ENCODE data around the gene PTPRG. TPM values are rescaled to one million over a fixed set of nuclear protein-coding genes. Genes with fewer than 3 reads are reported as not detected.

Gene PTPRG
- total RNA-seq, 2 experiments from 2014 or later, result 0.13 to 0.70 TPM

DNA sequence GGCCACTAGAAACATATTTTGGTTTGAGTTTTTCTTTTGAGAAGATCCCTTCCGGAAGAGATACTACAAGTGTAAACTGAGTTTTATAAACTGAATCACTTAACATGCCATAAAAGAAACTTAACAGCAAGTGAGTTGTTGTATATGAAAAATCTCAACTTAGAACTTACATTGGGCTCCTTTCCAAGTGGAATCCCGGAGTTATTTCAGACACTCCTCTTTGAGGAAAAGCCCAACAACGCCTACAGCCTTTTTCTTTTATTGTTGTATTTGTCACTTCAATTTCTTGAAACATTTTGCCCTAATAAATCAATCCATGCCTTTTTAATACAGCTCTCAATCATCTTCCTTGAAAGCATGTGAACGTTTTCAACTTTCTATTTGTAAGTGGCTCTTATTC, 674.6 kb downstream of the PTPRG start:
- no peaks in the 10 kb centered on the region for H3K36me3 ChIP-seq (ENCODE audit: insufficient read depth, low read length)
- H3K9me3 ChIP-seq (ENCODE audit: low read length), result no peaks in the 10 kb centered on the region
- intact Hi-C loops (cut with micrococcal nuclease; ENCODE audit: unreplicated experiment), result no loop called here
- H3K27ac ChIP-seq (ENCODE audit: low read depth, low read length, poor library complexity, severe bottlenecking), result no peak overlapping the region
- DNase-seq (ENCODE audit: low spot score), result no peak
- H4K20me1 ChIP-seq (ENCODE audit: insufficient read depth, low read length), result no peaks in the 10 kb centered on the region
- H3K9me2 ChIP-seq (ENCODE audit: insufficient read depth, low read length), result no peaks in the 10 kb centered on the region
- no peak for TF ChIP-seq EZH2phosphoT487 (IDR thresholded peaks at IDR 0.05; ENCODE audit: borderline replicate concordance, low read depth, low read length)
- TF ChIP-seq, protein P1, sequence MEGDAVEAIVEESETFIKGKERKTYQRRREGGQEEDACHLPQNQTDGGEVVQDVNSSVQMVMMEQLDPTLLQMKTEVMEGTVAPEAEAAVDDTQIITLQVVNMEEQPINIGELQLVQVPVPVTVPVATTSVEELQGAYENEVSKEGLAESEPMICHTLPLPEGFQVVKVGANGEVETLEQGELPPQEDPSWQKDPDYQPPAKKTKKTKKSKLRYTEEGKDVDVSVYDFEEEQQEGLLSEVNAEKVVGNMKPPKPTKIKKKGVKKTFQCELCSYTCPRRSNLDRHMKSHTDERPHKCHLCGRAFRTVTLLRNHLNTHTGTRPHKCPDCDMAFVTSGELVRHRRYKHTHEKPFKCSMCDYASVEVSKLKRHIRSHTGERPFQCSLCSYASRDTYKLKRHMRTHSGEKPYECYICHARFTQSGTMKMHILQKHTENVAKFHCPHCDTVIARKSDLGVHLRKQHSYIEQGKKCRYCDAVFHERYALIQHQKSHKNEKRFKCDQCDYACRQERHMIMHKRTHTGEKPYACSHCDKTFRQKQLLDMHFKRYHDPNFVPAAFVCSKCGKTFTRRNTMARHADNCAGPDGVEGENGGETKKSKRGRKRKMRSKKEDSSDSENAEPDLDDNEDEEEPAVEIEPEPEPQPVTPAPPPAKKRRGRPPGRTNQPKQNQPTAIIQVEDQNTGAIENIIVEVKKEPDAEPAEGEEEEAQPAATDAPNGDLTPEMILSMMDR (conservative IDR thresholded peaks at IDR 0.05; ENCODE audit: low read length), result no peak
- BruUV-seq (replicated peaks), result no TSS peak
- H2AFZ ChIP-seq (ENCODE audit: low read length), result no peak overlapping the region
- CTCF ChIA-PET (ENCODE audit: unreplicated experiment), result no interaction called here
- H3K4me1 ChIP-seq (ENCODE audit: insufficient read depth, low read length, poor library complexity, severe bottlenecking), result no peaks in the 10 kb centered on the region
- H3K79me2 ChIP-seq (ENCODE audit: insufficient read depth, low read depth, low read length), result no peaks in the 10 kb centered on the region
- no peak overlapping the region for H3K4me2 ChIP-seq (ENCODE audit: low read length)
- no peak overlapping the region for H3K4me3 ChIP-seq (ENCODE audit: low read depth, low read length, poor library complexity, severe bottlenecking)
- POLR2A ChIA-PET, result no interaction called here

DNA sequence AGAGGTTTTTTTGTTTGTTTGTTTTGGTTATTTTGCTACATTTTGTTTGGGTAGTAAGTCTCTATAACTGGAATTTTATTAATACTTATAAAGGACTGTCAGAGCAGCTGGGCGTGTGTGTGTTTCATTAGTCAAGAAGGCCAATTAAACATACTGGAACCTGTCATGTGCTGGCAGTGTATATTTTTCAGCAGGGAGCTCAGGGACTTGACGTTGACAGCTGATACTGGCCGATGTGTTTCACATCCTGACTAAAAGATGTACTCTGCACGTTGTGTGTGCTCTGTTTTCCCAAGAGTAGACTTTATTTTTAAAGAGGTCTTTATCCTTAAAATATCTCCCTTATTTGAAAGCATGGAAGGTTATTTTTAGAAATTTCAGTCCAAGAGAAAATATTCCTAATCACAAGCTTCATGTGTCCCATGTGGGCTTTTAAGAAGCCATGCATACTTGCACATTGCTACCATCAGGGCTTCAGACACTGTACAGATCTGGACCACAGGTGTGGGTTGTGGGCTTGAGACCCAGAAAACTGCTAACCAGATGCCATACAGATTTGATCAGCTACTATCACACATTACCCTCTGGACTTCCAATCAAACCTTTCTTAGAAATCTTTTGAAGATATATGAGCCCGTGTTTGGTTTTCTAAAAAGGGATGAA, 676.0 kb downstream of the PTPRG start:
- no peak overlapping the region for H3K4me2 ChIP-seq (ENCODE audit: low read length)
- DNase-seq (ENCODE audit: low spot score), result no peak
- H3K36me3 ChIP-seq (ENCODE audit: insufficient read depth, low read length), result no peaks in the 10 kb centered on the region
- no peak overlapping the region for H3K4me3 ChIP-seq (ENCODE audit: low read depth, low read length, poor library complexity, severe bottlenecking)
- TF ChIP-seq EZH2phosphoT487 (IDR thresholded peaks at IDR 0.05; ENCODE audit: borderline replicate concordance, low read depth, low read length), result no peak
- TF ChIP-seq, protein P1 (conservative IDR thresholded peaks at IDR 0.05; ENCODE audit: low read length), result no peak
- no peaks in the 10 kb centered on the region for H3K79me2 ChIP-seq (ENCODE audit: insufficient read depth, low read depth, low read length)
- H4K20me1 ChIP-seq (ENCODE audit: insufficient read depth, low read length), result no peaks in the 10 kb centered on the region
- CTCF ChIA-PET (ENCODE audit: unreplicated experiment), result no interaction called here
- intact Hi-C loops (cut with micrococcal nuclease; ENCODE audit: unreplicated experiment), result no loop called here
- BruUV-seq (replicated peaks), result no TSS peak
- H2AFZ ChIP-seq (ENCODE audit: low read length), result no peak overlapping the region
- POLR2A ChIA-PET, result interaction anchor here (1.4 kb wide), 1 partner anchor 13 kb away, joined by 4 read pairs; no protein-coding TSS in a partner anchor
- H3K9me3 ChIP-seq (ENCODE audit: low read length), result no peaks in the 10 kb centered on the region
- no peak overlapping the region for H3K27ac ChIP-seq (ENCODE audit: low read depth, low read length, poor library complexity, severe bottlenecking)
- no peaks in the 10 kb centered on the region for H3K4me1 ChIP-seq (ENCODE audit: insufficient read depth, low read length, poor library complexity, severe bottlenecking)
- H3K9me2 ChIP-seq (ENCODE audit: insufficient read depth, low read length), result no peaks in the 10 kb centered on the region

DNA sequence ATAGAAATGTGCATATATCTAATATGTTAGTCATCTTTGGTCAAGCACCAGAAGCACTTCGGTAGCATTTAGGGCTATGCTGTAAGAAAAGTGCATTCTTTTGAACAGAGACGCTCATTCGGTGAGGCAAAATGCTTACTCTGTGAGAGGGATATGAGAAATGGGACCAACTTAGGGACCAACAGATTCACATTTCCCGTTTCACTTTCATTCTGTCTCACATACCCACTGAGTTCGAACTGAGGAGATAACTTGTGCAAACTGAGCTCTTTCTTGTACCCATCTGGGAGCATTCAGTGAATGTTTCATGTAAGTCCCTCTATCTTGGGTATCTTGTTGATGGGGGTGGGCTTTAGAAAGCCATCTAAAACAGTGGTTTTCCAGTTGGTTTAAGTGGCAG, 676.6 kb downstream of the PTPRG start:
- CTCF ChIA-PET (ENCODE audit: unreplicated experiment), result no interaction called here
- DNase-seq (ENCODE audit: low spot score), result peak; percentile 2

More for the DNA sequence above, 676.6 kb downstream of the PTPRG start:
- POLR2A ChIA-PET, result interaction anchor here (1.4 kb wide), 1 partner anchor 13 kb away, joined by 4 read pairs; no protein-coding TSS in a partner anchor
- intact Hi-C loops (cut with micrococcal nuclease; ENCODE audit: unreplicated experiment), result no loop called here
- no TSS peak for BruUV-seq (replicated peaks)
- Histone ChIP-seq H3K4me1 (ENCODE audit: insufficient read depth, low read length, poor library complexity, severe bottlenecking) (no peaks in the 10 kb centered on the region), H3K36me3 (ENCODE audit: insufficient read depth, low read length) (no peaks in the 10 kb centered on the region), H3K4me3 (ENCODE audit: low read depth, low read length, poor library complexity, severe bottlenecking) (no peak overlapping the region), H3K9me2 (ENCODE audit: insufficient read depth, low read length) (no peaks in the 10 kb centered on the region), H3K79me2 (ENCODE audit: insufficient read depth, low read depth, low read length) (no peaks in the 10 kb centered on the region), H3K9me3 (ENCODE audit: low read length) (no peaks in the 10 kb centered on the region), H3K4me2 (ENCODE audit: low read length) (no peak overlapping the region), H3K27ac (ENCODE audit: low read depth, low read length, poor library complexity, severe bottlenecking) (no peak overlapping the region), H2AFZ (ENCODE audit: low read length) (no peak overlapping the region), H4K20me1 (ENCODE audit: insufficient read depth, low read length) (no peaks in the 10 kb centered on the region)
- TF ChIP-seq, protein P1 (conservative IDR thresholded peaks at IDR 0.05; ENCODE audit: low read length), result no peak
- no peak for TF ChIP-seq EZH2phosphoT487 (IDR thresholded peaks at IDR 0.05; ENCODE audit: borderline replicate concordance, low read depth, low read length)
